ENCODE measurements around the gene MYORG.

MYORG gene

DNA sequence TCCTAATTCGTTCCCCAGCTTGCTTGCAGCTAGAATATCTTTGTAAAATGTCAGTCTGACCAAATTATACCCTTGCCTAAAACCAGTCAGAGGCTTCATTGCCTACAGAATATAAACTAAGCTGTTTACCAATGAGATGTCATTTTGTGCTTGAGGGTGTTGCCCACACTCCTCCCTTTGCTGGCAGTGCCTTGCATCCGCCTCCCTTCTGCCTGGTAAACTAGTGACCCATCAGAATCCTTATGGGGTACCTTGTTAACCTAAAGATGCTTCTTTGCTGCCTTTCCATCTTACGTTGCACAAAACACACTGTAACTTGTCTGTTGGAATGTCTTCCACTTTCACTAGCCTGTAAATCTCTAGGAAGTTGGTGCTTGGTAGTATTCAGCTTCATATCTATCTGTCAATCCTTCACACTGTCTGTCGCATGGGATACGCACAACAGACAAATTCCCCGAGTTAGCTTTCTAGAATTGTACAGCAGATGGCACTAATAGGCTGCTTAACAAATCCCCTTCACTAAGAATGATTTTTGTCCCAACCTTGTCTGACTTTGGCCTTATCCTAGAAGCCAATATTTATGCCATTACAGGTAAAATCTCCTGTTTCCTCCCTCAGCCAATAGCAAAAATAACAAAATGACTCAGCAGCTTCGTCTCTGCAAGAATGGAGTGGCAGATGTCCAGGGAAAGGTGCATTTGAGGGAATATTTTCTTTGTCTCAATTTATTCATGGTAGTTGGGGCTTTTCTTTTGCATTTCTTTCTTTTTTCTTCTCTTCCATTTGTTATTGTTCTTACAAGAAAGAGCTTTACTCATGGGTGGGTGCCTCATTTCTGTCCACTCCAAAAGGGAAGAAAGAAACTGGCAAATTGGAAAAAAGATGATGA, 44.4 kb downstream of the MYORG start:
- DNase-seq, result peak in 3 of 6 experiments; percentile 2 to 41 (median 33)

DNA sequence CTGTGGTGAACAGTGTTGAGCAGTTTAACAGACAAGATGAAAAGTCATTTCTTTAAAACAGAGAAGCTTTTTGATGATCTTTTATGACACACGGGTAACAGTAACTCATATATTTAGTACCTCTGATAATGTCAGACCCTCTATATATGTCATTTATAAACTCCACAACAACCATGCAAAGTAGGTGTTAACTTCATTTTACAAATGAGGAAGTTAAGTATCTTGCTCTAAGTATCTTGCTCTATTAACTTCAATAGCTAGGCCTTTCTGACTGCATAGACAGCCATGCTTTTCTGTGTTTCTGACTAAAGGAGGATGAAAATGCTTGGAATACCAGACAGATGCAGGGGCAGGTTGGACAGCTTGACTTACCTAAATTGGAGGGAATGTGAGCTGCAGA, 45.5 kb downstream of the MYORG start:
- DNase-seq, result no peak

DNA sequence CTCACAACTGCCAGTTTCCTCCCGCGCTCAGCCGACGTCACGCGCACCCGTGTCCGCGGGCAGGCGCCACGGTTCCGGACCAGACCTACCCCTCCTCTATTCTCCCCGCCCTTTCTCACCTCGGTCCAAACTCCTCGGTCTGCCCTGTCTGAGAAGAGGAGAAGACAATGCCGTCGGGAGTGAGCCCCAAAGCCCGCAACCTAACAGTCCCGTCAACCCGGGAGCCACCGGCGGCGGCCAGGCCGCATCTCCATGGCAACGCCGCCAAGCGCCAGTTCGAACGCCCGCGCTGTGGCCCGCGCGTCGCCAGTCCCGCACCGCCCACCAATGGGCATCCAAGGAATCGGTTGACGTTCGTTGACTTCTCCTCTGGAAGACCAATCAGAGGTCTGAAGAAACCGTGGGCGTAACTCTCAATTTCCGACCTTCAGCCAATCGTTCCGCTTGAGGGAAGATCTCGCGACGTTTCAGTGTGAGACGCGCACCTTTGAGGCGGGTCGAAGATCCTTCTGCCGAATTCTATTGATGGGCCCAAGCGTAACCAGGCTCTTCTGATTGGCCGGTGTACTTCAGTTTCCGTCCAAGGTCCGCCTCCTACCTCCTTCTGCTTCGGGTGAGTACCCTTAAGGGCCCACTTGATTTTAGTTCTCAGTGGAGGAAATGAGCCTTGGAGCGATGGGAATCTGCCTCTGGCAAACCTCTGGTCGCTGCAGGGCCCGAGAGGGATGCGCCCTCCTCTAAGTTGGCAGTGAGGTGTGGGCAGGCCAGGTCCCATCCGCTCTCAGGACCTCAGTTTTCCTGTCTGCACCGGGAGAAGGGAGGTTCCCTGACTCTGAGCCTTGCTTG, 47.5 kb downstream of the MYORG start, which contains the start of the genes KIF24 and NUDT2:
TSS of gene KIF24 (minus strand) at position 282 of the 846 bp plus-strand sequence. CDS start 17,922 bp downstream, outside the sequence.
TSS of gene NUDT2 (plus strand) at position 583 of the 846 bp plus-strand sequence. CDS start 9,471 bp downstream, outside the sequence.
- DNase-seq, result peak; percentile 87 to 98 (median 96)

DNA sequence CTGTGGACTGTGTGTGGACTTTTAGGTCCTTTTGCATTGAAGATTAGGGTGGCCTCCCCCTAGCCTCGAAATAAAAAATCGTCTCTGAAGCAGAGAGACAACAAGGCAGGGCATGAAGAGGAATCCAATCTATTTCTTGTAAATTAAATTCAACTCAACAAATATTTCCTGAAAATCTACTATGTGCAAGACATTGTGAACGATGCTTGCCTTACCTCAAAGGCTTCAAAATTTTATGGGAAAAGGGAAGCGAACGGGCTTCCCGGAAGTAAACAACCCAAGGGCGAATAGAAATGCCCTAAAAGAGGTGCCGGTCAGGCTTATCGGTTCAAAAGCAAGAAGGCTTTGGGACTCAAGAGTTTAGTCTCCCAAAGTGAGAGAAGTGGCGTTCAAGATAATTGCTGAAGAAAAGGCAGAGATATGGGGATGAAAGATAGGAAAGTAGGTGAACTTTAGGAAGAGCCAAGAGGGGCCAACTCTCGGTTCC, 48.2 kb downstream of the MYORG start:
- no peak for DNase-seq

DNA sequence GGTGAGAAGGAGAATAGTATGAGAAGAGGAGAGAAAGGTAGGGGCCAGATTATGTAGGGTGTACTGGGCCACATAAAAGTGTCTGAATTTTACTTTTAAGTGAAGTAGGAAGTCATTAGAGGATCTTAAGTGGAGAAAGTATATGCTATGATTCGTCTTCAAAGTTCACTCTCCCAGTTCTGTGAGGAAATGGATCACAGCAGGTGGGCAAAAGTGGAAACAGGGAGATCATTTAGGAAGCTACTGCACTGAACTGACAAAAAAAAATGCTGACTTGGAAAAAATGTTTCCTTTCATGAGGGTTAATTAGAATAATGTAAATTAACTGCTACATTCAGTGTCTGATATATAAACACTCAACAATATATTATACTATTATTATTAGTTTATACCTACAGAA, 50.0 kb downstream of the MYORG start:
- no peak for DNase-seq

DNA sequence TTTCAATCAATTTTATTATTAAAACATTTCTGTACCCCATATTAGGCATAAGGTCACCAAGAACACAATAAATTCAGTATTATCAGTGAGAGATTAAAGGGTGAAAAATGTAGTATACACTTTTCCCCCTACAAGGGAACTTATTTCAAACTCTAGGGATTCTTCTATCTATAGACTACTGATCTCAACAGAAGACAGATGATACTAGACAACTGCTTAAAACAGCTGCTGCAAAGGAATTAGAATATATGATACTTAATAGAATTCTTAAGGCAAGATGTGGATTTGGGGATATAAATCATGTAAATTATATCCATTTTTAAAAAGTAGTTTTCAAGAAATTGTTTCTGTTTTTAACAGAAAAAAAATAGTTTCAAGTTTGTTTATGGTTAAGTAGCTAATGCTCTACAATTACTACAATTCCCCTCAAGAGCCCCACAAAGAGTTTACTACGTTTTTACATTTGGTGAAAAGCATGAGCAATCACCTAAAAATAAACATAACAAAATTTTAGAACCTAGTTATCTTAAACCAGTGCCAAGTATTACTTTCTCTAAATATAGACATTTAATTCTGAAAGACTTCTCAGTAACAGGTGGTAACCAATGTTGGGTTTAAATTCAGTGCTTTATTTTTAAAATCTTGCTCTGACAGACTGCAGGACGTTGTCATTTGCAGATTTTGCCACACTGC, 53.7 kb downstream of the MYORG start:
- DNase-seq, result no peak

DNA sequence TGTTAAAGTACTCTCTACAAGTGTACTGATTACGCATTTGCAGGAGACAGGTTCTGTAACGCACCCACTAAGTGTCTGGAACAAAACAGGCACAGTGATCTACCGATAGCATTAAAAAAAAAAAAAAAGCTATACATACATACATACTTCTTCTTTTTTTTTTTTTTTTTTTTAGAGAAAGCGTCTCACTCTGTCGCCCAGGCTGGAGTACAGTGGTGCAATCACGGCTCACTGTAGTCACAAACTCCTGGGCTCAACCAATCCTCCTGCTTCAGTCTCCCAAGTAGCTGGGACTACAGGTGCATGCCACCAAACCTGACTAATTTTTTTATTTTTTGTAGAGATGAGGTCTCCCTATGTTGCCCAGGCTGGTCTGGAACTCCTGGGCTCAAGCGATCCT, 55.2 kb downstream of the MYORG start:
- no peak for DNase-seq

DNA sequence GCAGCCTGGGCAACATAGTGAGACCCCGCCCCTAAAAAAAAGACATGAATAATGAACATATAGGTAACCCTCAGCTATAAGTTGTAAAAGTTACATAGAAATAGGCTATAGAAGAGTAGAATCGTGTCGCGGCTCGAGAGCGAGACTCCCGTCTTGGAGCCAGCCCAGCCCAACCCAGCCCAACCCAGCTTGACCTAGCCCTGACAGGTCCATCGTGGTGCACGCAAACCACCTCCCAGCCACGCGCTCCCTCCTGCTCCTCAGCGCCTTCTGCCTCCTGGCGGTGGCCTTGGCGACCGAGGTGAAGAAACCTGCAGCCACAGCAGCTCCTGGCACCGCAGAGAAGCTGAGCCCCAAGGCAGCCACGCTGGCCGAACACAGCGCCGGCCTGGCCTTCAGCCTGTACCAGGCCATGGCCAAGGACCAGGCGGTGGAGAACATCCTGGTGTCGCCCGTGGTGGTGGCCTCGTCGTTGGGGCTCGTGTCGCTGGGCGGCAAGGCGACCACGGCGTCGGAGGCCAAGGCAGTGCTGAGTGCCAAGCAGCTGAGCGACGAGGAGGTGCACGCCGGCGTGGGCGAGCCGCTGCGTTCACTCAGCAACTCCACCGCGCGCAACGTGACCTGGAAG, 58.4 kb downstream of the MYORG start:
- no peak for DNase-seq

DNA sequence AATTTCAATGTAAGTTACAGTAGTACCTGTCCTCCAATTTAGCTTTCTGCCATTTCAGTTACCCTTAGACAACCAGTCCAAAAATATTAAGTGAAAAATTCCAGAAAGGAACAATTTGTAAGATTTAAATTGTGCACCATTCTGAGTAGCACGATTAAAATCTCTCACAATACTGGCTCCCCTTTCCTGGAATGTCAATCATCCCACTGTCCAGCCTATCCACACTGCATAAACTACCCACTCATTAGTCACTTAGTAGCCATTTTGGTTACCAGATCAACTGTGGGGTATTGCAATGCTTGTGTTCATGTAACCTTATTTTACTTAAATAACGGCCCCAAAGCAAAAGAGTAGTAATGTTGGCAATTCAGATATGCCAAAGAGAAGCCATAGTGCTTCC, 59.3 kb downstream of the MYORG start:
- no peak for DNase-seq
